ENCODE data around the gene CRYZ.

Gene CRYZ

DNA sequence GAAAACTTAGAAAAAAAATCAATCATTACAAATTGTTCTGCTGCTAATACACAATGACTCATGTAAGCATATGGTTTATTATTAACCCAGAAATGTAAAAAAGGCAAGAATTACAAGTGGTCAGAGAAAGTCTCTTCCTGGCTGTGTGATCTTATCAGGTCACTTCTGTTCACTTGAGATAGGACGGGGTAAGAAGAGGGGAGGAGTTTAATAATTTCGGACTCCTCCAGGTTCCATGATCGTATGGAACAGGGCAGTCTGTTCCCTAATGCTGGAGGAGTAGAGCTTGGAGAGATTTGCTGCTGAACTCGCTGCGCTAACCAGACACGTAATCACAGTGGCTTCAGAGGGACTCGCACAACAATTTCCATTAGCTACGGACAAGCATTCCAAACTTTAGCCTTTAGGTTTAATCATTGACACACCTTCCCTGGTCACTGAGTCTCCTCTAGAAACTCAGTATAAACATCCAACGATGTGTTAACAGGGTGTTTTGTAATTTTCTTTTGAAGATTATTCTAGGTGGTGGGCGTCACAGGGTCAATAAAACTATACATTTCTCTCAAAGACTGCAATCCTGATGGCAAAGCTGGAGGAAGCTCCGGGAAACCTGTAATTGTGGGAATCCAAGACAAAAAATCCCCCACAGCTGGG lies 1.3 kb downstream of the CRYZ start:
- no peak for DNase-seq (ENCODE audit: low read depth in 2 of 3, low spot score in 2 of 3)

DNA sequence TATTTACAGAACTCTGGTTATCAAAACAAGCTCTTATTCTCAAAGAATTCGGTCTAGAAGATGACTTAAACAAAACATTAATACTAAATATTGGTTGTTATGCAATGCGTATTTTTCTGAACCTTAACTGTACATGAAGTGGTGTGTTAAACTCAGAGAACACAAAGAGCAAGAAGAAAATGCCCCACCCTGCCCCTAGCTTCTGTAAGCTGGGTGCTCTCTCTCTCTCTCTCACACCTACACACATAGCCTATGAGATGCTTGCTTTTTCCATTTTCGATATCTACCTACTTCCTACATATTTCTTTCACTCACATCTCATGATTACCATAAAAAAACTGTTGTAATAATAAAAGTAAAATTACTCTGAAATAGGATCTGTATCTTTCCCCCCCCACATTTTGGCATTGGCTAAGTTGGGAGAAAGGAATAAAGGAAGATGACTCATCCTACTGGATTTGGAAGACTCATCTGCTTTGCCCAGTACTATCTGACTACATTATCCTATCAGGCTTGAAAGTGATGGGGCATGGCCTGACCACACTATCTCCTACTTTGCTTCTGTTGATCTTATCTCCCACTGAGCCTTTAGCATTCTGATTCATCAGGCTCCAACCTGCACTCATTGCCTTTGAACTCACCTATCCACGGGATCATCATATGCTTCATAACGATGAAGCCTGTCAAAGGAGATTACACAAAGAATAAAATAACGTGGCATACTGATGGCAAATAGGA lies 2.9 kb downstream of the CRYZ start:
- DNase-seq (ENCODE audit: low read depth in 2 of 3, low spot score in 2 of 3): no peak

DNA sequence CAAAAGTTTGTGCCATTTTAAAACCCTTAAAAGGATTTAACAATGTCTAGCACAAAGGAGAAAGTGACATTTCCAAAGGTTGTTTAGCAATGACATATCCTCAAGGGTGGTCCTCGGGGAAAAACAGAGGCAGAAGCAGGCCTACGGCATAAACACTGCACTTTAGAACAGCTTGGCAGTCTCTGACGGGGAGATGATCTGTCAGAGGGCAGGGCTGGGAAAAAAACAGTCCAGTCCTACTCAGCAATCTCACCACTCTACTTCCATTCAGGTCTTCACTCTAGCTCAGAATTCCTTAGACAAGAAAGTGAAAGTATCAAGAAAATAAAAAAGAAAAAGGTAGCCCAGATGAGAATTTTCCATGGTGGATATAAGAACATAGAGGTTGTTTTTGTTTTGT lies 4.1 kb downstream of the CRYZ start:
- DNase-seq (ENCODE audit: low read depth in 2 of 3, low spot score in 2 of 3): no peak

DNA sequence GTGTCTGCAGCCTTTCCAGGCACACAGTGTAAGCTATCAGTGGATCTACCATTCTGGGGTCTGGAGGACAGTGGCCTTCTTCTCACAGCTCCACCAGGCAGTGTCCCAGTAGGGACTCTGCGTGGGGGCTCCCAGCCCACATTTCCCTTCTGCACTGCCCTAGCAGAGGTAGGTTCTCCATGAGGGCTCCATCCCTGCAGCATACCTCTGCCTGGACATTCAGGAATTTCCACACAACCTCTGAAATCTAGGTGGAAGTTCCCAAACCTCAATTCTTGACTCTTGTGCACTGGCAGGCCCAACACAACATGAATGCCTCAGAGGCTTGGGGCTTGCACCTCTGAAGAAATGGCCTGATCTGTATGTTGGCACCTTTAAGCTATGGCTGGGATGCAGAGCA lies 6.8 kb downstream of the CRYZ start:
- DNase-seq (ENCODE audit: low read depth in 2 of 3, low spot score in 2 of 3): no peak

DNA sequence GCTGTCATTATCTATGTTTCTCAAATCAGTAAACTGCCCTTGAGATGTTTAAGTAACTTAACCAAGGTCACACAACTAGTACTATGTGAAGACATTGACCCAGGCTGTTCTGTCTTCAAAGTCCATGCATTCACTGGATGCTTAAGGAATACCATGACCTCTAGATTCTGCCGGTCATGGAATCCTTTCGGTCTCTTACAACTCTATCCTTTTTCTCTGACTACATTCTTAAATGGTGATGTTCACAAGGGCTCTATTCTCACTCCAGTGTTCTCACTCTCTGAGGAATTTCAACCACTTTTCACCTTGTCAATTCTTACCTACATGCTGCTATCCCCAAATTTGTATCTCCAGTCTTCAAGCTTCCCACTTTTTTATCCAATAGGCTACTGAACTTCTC lies 15.2 kb downstream of the CRYZ start:
- no peak for DNase-seq (ENCODE audit: low read depth in 2 of 3, low spot score in 2 of 3)

DNA sequence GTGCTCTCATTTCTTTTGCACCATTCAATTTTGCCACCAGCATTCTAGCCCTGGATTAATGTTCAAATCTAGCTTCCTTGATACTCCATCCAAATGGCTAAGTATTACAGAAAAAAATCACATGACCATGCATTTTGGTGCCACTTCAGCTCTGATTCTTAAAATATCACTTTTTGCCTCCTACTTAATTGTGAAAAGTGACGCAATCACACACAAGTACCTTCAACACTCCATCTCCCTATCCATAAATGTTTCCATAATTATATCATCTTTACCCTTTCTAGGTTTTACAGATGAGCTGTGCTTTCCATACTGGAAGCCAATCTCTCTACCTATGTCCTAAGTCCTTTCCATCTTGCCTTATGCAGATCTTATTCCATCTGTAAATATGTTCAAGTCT lies 16.0 kb downstream of the CRYZ start:
- no peak for DNase-seq (ENCODE audit: low read depth in 2 of 3, low spot score in 2 of 3)

DNA sequence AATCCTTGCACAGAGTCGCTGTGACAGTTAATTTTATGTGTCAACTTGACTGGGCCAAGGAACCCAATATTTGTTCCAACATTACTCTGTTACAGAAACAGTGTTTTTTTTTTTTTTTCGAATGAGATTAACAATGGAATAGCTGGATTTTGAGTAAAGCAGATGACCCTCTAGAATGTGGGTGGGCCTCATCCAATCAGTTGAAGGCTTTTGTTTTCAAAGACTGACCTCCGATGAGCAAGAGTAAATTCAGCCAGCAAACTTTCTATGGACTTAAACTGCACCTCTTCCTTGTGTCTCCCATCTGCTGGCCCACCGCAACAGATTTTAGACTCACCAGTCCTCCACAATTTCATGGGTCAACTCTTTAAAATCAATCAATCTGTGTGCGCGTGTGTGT lies 17.0 kb downstream of the CRYZ start:
- DNase-seq (ENCODE audit: low read depth in 2 of 3, low spot score in 2 of 3): no peak

DNA sequence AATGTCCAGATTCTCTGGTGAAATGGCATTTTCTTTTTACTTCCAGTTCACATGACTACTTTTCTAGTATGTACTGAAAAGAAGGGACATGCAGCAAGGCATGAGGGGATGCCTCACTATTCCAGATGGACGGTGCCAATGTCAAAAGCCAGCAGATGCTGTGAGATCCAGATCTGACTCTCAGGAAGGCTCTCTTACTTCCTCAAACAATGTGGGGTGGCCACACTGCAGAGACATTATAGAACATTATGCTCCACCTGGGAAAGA lies 17.7 kb downstream of the CRYZ start:
- no peak for DNase-seq (ENCODE audit: low read depth in 2 of 3, low spot score in 2 of 3)

DNA sequence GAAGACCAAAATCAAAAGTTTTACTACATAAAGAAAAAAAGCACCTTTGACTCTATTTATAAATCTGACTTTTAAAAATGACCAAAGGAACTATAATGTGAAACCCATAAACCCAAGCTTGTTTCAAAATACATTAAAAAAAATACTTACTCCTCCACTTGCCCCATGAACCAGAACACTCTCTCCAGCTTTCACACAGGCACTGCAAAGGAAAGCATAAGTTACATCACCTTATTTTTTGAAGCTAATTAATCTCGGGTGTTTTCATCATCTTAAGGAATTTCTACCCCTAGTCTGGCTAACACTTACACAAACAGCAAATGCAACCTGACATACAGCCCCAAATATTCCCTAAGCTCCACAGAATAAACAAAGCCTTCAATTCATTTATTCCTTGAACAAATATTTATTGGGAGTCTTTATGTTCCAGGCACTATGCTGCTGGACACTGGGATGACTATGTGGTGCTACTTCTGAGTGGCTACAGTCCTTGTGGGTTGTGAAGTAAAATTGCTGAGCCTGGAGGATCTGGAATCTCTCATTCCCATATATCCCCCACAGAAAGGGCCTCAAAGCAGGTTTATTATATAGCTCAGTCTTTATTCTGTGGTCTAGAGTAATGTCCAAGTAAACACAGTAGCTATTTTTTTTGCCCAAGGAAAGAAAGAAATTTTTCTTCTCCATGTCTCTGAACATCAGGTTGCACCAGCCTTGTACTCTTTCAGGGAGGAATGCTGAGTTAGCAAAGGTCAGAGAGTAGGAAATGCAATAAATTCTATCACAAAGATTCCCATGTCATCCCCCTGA lies 18.2 kb downstream of the CRYZ start:
- no peak for DNase-seq (ENCODE audit: low read depth in 2 of 3, low spot score in 2 of 3)

DNA sequence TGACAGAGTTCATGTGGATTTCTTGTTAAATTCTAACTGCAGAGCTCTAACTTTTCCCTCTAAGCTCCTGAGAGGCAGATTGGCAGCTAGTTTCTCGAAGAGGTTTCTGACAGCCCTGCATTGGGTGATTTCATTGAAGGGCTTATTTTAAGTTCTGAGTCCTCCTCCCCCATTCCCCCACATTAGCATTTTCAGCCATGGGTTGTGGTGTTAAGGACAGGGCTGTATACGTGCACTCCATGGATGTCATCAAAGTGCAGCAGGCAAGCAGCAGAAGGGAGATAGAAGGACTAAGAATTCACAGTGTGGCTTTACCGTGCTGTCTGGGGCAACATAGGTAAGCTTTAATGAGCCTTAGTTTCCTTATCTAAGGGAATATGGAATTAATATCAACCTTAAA lies 19.0 kb downstream of the CRYZ start:
- no peak for DNase-seq (ENCODE audit: low read depth in 2 of 3, low spot score in 2 of 3)

DNA sequence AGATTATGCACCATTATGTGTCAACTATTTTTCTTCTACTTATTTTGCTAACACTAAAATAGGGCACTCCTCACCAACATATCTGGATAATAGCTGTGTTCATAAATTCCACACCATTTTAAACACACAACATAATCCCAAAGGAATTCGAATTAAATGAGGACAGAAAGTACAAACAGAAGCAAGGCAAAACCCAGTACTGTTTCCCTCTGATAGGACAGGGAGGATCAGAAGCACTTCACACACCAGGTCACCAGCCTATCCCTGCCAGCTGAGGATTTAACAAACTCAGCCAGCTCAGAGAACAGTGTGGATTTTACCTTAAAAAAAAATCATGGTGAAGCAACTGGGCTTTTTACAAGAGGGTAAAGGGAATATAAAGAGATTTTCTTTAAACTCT lies 20.0 kb downstream of the CRYZ start:
- no peak for DNase-seq (ENCODE audit: low read depth in 2 of 3, low spot score in 2 of 3)

DNA sequence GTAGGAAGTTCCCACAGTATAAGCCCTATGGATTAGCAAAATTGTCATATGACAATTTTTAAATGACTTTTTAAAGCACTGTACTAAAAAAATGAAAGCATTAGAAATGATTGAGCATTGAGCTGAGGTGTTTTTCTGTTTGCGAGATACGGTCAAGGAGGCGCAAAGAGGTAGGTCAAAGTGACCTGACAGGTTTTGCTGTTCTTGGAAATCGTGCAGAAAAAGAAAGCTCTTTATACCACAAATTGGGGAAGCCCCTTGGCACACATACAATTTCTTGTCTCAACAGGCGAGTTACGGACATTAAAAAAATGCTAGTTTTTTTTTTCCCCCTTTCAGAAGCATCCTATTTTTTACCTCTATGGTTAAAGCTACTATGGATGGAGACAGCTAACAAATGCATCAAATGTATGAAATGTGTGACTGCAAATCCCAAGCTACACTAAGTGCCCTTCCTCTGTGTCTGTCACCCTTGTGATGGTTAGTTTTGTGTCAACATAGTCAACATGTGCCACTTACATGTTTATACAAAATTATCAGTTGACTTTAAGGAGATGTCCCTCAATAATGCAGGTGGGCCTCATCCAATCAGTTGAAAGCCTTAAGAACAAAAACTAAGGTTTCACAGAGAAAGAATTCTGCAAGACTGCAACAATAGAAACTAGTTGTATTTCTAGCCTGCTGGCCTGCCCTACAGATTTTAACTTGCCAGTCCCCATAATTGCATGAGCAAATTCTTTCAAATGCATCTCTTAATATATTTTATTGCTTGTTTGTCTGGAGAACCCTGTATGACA lies 29.3 kb downstream of the CRYZ start:
- DNase-seq (ENCODE audit: low read depth in 2 of 3, low spot score in 2 of 3): no peak

DNA sequence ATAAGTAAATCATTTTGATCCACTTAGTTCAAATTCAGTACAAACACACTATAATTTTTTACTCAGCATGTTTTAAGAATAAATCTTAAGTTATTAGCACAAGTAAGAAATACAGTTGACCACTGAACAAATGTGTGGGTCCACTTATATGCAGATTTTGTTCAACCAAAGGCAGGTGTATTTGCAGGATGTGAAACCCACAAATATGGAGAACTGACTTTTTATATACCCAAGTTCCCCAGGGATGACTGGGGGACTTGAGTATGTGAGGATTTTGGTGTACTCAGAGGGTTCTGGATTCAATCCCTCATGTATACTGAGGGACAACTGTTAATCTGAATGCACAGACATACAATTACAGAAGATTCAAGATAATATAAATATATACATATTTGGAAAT lies 33.5 kb downstream of the CRYZ start:
- DNase-seq (ENCODE audit: low read depth in 2 of 3, low spot score in 2 of 3): no peak

DNA sequence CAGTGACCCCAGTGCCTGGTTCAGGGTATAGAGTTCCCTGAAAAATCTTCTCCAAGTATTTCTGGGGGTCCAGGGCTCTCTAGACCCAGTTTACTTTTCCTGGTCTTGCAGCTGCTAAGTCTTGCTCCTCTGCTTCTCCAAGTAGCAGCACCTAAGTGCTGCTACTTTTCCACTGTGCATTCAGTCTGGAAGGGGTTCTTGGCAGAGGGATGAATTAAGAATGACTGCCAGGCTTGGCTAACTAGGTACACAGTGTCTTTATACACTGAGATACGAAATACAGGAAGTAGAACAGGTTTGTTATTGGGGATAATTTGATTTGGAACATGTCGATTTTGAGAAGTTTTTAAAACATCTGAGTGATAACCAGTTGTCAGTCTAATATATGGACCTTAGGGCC lies 35.0 kb downstream of the CRYZ start:
- no peak for DNase-seq (ENCODE audit: low read depth in 2 of 3, low spot score in 2 of 3)

DNA sequence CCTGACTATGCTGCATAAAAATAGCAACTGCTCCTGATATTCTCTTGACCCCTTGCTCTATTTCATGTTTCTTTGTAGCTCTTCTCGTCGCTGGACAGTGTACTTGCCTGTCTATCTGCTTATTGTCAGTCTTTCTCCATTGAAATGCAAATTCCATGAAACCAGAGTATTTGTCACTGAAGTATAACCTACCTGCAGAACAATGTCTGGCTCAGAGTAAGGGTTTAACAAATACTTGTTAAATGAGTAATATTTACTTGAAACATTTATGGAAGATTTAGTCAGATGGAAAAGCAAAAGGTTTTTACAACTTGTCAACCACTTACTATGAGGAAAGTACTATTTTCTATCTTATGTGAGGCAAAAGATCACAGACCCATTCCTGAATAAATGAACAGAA lies 39.4 kb downstream of the CRYZ start:
- DNase-seq (ENCODE audit: low read depth in 2 of 3, low spot score in 2 of 3): no peak

DNA sequence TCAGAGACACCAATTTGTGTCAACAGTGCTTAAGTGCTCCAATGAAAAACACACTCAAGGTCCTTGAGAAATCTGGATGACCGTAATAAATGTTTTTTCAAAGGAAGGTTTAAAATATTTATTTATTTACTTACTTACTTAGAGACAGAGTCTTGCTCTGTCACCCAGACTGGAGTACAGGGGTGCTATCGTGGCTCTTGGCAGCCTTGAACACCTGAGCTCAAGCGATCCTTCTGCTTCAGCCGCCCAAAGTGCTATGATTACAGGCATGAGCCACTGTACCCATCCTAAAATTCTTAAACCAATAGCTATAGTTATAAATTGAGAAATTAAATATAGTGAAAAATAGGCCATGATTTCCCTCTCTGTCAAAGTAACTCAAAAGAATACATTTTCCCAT lies 41.9 kb downstream of the CRYZ start:
- no peak for DNase-seq (ENCODE audit: low read depth in 2 of 3, low spot score in 2 of 3)

DNA sequence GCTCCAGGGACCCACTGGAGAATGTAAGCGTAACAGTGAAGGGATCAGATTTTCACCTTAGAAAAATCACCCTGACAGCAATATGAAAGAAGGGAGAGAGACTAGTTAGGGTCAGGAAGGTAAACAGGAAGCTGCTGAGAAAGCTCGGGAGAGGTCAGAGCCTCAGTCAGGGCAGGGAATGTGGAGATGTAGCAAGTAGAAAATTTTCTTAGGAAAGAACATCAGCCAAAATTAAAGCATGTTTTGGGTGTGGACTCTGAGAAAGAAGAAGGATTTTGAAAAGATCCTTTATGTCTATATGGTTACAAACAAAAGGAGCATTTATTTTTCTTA lies 42.5 kb downstream of the CRYZ start:
- no peak for DNase-seq (ENCODE audit: low read depth in 2 of 3, low spot score in 2 of 3)

DNA sequence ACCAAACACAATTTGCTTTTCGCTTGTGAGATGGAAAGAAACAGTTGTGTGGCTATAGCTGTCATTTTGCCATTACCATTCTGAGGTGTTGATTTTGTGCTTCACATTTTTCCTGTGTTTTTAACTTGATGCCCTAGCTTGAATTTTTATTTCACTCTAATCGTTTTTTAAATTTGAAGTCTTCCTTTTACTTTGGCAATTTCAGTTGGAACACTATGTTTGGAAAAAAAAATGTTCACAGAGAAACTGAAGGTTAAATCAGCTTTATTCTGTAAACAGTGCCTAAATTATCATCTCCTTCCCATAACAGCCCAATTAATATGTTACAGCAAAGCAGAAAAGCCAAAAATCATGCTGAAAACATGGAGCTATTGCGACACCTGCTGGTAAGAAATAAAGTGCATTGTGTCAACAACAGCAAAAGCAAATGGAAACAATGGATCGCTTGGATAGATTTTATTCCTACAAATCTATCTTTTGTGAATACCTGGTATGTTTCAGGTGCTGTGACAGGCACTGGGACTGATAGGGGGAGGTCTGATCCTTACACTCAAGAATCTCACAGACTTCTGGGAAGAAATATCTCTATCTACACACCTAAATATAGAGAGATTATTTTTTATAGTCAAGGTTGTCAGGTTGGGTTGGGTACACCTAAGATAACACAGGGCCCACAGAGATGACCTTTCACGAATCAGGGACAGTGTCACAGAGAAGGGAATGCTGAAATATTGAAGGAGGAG lies 43.1 kb downstream of the CRYZ start:
- DNase-seq (ENCODE audit: low read depth in 2 of 3, low spot score in 2 of 3): peak in 1 of 3 experiments; percentile 5

DNA sequence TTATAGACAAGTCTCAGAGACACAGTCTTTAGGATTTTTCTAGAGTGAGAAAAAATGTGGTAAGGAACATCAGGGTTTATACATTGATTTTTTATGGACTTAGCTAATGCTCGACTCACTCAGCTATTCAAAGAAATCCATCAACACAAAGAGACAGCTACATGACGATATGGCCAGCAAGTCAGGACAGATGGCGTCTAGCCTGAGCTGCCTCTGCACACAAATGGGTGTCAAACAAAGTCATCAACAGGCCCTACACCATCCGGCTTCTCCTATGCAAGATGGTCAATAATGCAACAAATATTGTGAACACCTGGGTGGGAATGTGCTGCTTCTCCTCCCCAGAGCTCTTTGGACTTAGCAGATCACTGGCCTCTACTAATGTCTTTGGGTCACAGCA lies 45.9 kb downstream of the CRYZ start:
- DNase-seq (ENCODE audit: low read depth in 2 of 3, low spot score in 2 of 3): no peak

DNA sequence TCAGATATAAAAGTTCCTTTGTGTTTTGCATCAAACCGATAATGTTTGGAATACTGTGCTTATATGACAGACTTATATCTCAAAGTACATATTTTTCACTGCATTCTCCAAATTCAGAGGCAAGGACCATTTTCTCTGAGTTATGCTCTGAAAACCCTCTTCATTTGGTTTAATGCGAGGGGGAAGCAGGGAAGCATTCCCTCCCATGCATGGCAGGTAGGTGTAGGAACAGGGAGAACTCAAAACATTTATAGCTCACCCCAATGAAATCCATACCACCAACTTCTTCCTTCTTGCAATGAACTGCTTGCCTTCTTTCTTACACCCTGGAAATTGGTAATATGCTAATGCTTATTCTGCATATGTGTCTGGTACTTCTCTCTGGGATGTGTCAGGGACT lies 48.5 kb downstream of the CRYZ start:
- no peak for DNase-seq (ENCODE audit: low read depth in 2 of 3, low spot score in 2 of 3)

DNA sequence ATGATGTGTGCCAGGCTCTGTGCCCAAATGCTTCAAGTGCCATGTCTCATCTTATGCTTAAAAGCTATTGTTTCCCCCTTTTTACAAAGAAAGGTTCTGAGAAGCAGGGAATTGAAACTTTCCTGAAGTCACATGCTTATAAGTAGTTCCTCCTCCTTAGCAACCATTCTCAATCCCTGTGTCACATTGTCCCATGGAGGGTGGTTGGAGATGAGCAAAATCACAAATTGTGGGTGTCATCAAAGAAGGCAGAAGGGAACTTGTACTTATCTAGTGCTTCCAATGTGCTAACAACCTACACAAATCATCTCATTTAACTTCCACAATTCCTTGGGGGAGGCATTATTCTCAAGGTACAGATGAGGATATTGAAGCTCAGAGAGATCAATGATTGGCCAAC lies 49.2 kb downstream of the CRYZ start:
- DNase-seq (ENCODE audit: low read depth in 2 of 3, low spot score in 2 of 3): no peak
